Measurements from ENCODE around the gene AKR7A2. TPM values are rescaled to one million over a fixed set of nuclear protein-coding genes. Genes with fewer than 3 reads are reported as not detected.

AKR7A2 gene
- total and polyA plus RNA-seq, 2 experiments from 2014 or later, result 20.8 to 53.6 TPM

DNA sequence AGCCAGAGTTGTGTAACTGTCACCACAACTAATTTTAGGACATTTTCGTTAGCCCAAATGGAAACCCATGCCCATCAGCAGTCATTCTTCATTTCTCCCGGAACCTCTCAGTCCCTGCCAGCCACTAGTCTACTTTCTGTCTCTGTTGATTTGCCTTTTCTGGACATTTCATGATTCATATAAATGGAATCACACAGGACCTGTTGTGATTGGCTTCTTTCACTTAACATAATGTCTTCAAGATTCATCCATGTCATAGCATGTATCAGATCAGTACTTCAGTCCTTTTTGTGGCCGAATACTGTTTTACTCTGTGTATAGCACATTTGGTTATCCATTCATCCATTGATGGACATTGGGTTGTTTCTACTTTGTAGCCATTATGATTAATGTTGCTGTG is 7.3 kb upstream of the AKR7A2 start:
- no peaks in the 10 kb centered on the region for H3K79me2 ChIP-seq (replicated peaks; ENCODE audit: insufficient read depth)
- H2AFZ ChIP-seq, result no peak overlapping the region
- DNase-seq (ENCODE audit: low spot score) (no peak), ATAC-seq (no peak)
- no peaks in the 10 kb centered on the region for H4K20me1 ChIP-seq (replicated peaks; ENCODE audit: insufficient read depth)
- no peaks in the 10 kb centered on the region for H3F3A ChIP-seq (replicated peaks; ENCODE audit: low read depth)
- no peaks in the 10 kb centered on the region for H3K9me2 ChIP-seq (ENCODE audit: insufficient read depth)
- H3K4me1 Mint-ChIP-seq, result peaks cover 9% of the 10 kb centered on the region; the same call in 2 of the 3 replicates
- H3K27me3 ChIP-seq (ENCODE audit: insufficient read depth), result no peaks in the 10 kb centered on the region
- no peaks in the 10 kb centered on the region; the same call in 1 of the 2 replicates for H3K36me3 ChIP-seq (ENCODE audit: insufficient read depth)
- peaks cover 22% of the 10 kb centered on the region for H3K36me3 Mint-ChIP-seq (ENCODE audit: low read depth)
- H3K27me3 Mint-ChIP-seq (ENCODE audit: insufficient read depth, low read depth, poor library complexity), result peaks cover 3% of the 10 kb centered on the region
- H3K4me2 ChIP-seq, result no peak overlapping the region
- TF ChIP-seq, protein P1, sequence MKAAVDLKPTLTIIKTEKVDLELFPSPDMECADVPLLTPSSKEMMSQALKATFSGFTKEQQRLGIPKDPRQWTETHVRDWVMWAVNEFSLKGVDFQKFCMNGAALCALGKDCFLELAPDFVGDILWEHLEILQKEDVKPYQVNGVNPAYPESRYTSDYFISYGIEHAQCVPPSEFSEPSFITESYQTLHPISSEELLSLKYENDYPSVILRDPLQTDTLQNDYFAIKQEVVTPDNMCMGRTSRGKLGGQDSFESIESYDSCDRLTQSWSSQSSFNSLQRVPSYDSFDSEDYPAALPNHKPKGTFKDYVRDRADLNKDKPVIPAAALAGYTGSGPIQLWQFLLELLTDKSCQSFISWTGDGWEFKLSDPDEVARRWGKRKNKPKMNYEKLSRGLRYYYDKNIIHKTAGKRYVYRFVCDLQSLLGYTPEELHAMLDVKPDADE (IDR thresholded peaks at IDR 0.05), result no peak
- TF ChIP-seq, protein P2, sequence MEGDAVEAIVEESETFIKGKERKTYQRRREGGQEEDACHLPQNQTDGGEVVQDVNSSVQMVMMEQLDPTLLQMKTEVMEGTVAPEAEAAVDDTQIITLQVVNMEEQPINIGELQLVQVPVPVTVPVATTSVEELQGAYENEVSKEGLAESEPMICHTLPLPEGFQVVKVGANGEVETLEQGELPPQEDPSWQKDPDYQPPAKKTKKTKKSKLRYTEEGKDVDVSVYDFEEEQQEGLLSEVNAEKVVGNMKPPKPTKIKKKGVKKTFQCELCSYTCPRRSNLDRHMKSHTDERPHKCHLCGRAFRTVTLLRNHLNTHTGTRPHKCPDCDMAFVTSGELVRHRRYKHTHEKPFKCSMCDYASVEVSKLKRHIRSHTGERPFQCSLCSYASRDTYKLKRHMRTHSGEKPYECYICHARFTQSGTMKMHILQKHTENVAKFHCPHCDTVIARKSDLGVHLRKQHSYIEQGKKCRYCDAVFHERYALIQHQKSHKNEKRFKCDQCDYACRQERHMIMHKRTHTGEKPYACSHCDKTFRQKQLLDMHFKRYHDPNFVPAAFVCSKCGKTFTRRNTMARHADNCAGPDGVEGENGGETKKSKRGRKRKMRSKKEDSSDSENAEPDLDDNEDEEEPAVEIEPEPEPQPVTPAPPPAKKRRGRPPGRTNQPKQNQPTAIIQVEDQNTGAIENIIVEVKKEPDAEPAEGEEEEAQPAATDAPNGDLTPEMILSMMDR (conservative IDR thresholded peaks at IDR 0.05; ENCODE audit: low read depth in 2 of 2), result no peak
- TF ChIP-seq CREB1 (CRISPR knock-in tag; IDR thresholded peaks at IDR 0.05; ENCODE audit: low read depth), result no peak
- TF ChIP-seq, protein P3, sequence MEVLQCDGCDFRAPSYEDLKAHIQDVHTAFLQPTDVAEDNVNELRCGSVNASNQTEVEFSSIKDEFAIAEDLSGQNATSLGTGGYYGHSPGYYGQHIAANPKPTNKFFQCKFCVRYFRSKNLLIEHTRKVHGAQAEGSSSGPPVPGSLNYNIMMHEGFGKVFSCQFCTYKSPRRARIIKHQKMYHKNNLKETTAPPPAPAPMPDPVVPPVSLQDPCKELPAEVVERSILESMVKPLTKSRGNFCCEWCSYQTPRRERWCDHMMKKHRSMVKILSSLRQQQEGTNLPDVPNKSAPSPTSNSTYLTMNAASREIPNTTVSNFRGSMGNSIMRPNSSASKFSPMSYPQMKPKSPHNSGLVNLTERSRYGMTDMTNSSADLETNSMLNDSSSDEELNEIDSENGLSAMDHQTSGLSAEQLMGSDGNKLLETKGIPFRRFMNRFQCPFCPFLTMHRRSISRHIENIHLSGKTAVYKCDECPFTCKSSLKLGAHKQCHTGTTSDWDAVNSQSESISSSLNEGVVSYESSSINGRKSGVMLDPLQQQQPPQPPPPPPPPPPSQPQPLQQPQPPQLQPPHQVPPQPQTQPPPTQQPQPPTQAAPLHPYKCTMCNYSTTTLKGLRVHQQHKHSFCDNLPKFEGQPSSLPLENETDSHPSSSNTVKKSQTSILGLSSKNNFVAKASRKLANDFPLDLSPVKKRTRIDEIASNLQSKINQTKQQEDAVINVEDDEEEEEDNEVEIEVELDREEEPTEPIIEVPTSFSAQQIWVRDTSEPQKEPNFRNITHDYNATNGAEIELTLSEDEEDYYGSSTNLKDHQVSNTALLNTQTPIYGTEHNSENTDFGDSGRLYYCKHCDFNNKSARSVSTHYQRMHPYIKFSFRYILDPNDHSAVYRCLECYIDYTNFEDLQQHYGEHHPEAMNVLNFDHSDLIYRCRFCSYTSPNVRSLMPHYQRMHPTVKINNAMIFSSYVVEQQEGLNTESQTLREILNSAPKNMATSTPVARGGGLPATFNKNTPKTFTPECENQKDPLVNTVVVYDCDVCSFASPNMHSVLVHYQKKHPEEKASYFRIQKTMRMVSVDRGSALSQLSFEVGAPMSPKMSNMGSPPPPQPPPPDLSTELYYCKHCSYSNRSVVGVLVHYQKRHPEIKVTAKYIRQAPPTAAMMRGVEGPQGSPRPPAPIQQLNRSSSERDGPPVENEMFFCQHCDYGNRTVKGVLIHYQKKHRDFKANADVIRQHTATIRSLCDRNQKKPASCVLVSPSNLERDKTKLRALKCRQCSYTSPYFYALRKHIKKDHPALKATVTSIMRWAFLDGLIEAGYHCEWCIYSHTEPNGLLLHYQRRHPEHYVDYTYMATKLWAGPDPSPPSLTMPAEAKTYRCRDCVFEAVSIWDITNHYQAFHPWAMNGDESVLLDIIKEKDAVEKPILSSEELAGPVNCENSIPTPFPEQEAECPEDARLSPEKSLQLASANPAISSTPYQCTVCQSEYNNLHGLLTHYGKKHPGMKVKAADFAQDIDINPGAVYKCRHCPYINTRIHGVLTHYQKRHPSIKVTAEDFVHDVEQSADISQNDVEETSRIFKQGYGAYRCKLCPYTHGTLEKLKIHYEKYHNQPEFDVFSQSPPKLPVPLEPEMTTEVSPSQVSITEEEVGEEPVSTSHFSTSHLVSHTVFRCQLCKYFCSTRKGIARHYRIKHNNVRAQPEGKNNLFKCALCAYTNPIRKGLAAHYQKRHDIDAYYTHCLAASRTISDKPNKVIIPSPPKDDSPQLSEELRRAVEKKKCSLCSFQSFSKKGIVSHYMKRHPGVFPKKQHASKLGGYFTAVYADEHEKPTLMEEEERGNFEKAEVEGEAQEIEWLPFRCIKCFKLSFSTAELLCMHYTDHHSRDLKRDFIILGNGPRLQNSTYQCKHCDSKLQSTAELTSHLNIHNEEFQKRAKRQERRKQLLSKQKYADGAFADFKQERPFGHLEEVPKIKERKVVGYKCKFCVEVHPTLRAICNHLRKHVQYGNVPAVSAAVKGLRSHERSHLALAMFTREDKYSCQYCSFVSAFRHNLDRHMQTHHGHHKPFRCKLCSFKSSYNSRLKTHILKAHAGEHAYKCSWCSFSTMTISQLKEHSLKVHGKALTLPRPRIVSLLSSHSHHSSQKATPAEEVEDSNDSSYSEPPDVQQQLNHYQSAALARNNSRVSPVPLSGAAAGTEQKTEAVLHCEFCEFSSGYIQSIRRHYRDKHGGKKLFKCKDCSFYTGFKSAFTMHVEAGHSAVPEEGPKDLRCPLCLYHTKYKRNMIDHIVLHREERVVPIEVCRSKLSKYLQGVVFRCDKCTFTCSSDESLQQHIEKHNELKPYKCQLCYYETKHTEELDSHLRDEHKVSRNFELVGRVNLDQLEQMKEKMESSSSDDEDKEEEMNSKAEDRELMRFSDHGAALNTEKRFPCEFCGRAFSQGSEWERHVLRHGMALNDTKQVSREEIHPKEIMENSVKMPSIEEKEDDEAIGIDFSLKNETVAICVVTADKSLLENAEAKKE (CRISPR knock-in tag; IDR thresholded peaks at IDR 0.05), result no peak
- no peak for TF ChIP-seq NANOG (IDR thresholded peaks at IDR 0.05; ENCODE audit: borderline replicate concordance)
- no peak for TF ChIP-seq JUNB (IDR thresholded peaks at IDR 0.05; ENCODE audit: unreplicated experiment)
- no peak for TF ChIP-seq EZH2 (IDR thresholded peaks at IDR 0.05; ENCODE audit: low read depth, unreplicated experiment)
- no peak for TF ChIP-seq EZH2phosphoT487 (IDR thresholded peaks at IDR 0.05; ENCODE audit: unreplicated experiment)
- no peaks in the 10 kb centered on the region for H3K4me1 ChIP-seq (ENCODE audit: insufficient read depth)
- H3K4me3 ChIP-seq, result no peak overlapping the region
- H3K27ac Mint-ChIP-seq, result no peak overlapping the region
- H3K9me3 Mint-ChIP-seq, result no peaks in the 10 kb centered on the region
- no peak overlapping the region for H3K4me3 Mint-ChIP-seq
- H3K27ac ChIP-seq (ENCODE audit: low read depth), result no peak overlapping the region
